Heart left ventricle (tissue), 16 donors: ENCODE data around the gene RPL27A. TPM values are rescaled to one million over a fixed set of nuclear protein-coding genes. Genes with fewer than 3 reads are reported as not detected.
A peak's percentile ranks its signal among the peaks of the same experiment; 100 is the strongest.

ENCODE experiments used
- ATAC-seq, 4 donors: fragments of 200-7000 bp; cut with Tn5 transposase; one replicate each; pipeline ENCODE4 v1.9.1; 2020 to 2022; ENCODE audit warnings: moderate library complexity in 4 of 4, mild to moderate bottlenecking in 3 of 4, moderate number of reproducible peaks in 1 of 4
- DNase-seq, 5 donors: peaks; one replicate each; pipeline ENCODE4 v3.0.0-alpha.2; 2020
- H3K27ac ChIP-seq, 12 donors: fragments of 200-600 bp; sonication (generic) in 4 of 12; one replicate each; pipeline versions ENCODE4 v1.5.0 to v1.8.0; 2016 to 2022; ENCODE audit warnings: mild to moderate bottlenecking in 2 of 12
- H3K27me3 ChIP-seq, 9 donors: fragments of 200-600 bp; sonication (generic) in 2 of 9; one replicate each; pipeline versions ENCODE4 v1.5.1 to v1.8.0; 2016 to 2022; ENCODE audit warnings: mild to moderate bottlenecking in 3 of 9
- H3K36me3 ChIP-seq, 9 donors: fragments of 200-600 bp; sonication (generic) in 2 of 9; one replicate each; pipeline versions ENCODE4 v1.5.0 to v1.8.0; 2018 to 2022; ENCODE audit warnings: mild to moderate bottlenecking in 2 of 9
- H3K4me1 ChIP-seq, 12 donors: fragments of 200-600 bp; sonication (generic) in 4 of 12; one replicate each; pipeline versions ENCODE4 v1.5.0 to v1.8.0; 2016 to 2022; ENCODE audit warnings: mild to moderate bottlenecking in 3 of 12
- H3K4me3 ChIP-seq, 12 donors: fragments of 200-600 bp; sonication (generic) in 4 of 12; one replicate each; pipeline versions ENCODE4 v1.5.0 to v1.8.0; 2017 to 2022; ENCODE audit warnings: mild to moderate bottlenecking in 9 of 12, moderate library complexity in 4 of 12
- H3K9me3 ChIP-seq, 12 donors: fragments of 200-600 bp; sonication (generic) in 4 of 12; one replicate each; pipeline versions ENCODE4 v1.5.0 to v1.8.0; 2016 to 2022; ENCODE audit warnings: mild to moderate bottlenecking in 1 of 12
- POLR2A ChIP-seq, 2 donors: fragments of 450-650 bp; IDR thresholded peaks; one replicate each; pipeline ENCODE4 v1.6.1; 2017; ENCODE audit warnings: antibody characterized with exemption in 2 of 2, mild to moderate bottlenecking in 2 of 2, moderate library complexity in 2 of 2
- WGBS, 4 donors: extraction: QIAGEN DNeasy Blood & Tissue Kit in 2 of 4; methylation state at CpG; one replicate each; pipeline versions ENCODE4 v1.1.5 to v1.1.7; 2013 to 2018; 5-methylcytosine and 5-hydroxymethylcytosine counted together
- intact Hi-C, 10 donors: fragments of 100-400 bp; cut with DNase I; formaldehyde crosslinking; loops; one replicate each; pipeline versions ENCODE4 v1.11.1 to v1.14.2; 2022
- polyA plus RNA-seq, 2 donors: library from polyadenylated mRNA; stranded (reverse); fragments of 200-250 nt; gene quantifications; one replicate each; pipeline ENCODE4 v1.2.3, GENCODE V29; 2013
- total RNA-seq, 9 donors: library from RNA; depleted of rRNA in 2 of 9; stranded (reverse); fragments of >200 nt in 2 of 9; fragmentation: NEBNext Ultra II Directional in 3 of 9; extraction: Animal tissue kit (Norgen Biotek cat#: 25700) in 3 of 9; gene quantifications; one replicate each; pipeline versions ENCODE4 v1.1.0 to v1.2.4, GENCODE V29; 2016 to 2023
- TF ChIP-seq, protein P1 (sequence below), 12 donors: fragments of 200-600 bp; sonication (generic) in 4 of 12; IDR thresholded peaks; one replicate each; pipeline versions ENCODE4 v1.5.0 to v1.8.0; 2018 to 2022; ENCODE audit warnings: antibody characterized with exemption in 12 of 12, mild to moderate bottlenecking in 5 of 12
- donor health status: ischemic (EF 13 %, LVEDD 7.1; RV severe dilation, severe dysfunction).
- donor health status: healthy with polysubstance abuse.
- donor health status: DM: no; HTN: yes; CAD: no.
- donor health status: DM: no; HTN: no; CAD: no.
- donor health status: ischemic (EF 25% LVEDD 6.9; RV normal size, moderate dysfunction).
- donor health status: ischemic (EF 25% LVEDD 5.7; RV mildly dilated, moderate dysfunction).
- donor health status: healthy.
- donor health status: DM: yes; HTN: yes; CAD: no.
- donor health status: ischemic (EF 35%, LVEDD 5.7; RV mildly dilated, moderate dysfunction).
- donor health status: nonischemic (EF 11% LVEDD 7.7; RV severe dilation, severe dysfunction).
- donor health status: DM: yes; HTN: yes; CAD: no.
- donor health status: PGD.
- donor health status: ischemic (EF 29% LVEDD 5.4; RV normal size, mild dysfunction).
- donor health status: nonischemic (EF 23%, LVEDD 6.1; RV moderate dilation, normal function).

Gene RPL27A
- total and polyA plus RNA-seq, 11 donors: 299 to 2,980 (median 471) TPM

DNA sequence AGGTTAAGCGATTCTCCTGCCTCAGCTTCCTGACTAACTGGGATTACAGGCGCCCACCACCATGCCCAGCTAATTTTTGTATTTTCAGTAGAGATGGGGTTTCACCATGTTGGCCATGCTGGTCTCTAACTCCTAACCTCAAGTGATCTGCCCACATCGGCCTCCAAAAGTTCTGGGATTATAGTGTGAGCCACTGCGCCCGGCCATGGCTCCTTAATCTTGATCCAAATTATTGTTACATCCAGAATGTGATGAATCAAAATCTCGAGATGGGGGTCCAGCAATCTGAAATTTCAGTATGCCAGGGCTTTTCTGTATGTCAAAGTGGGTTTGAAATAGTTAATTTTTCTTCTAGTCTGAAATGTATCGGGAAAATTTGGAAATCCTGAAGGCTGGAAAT lies 3.7 kb downstream of the RPL27A start:
- intact Hi-C loops: loop anchor here in 8 of 10 donors (5.0 to 10.0 kb wide), 9 partner anchors 126 to 278 kb away; partner anchors contain the start of genes TMEM9B (in 4 of the 8) and AKIP1 (in 1 of the 8)
- Histone ChIP-seq H3K27me3 (no peaks in the 10 kb centered on the region), H3K9me3 (no peaks in the 10 kb centered on the region), H3K27ac (no peak overlapping the region), H3K4me3 (no peak overlapping the region), H3K4me1 (peaks cover 0 to 54% (median 33%) of the 10 kb centered on the region in 12 donors), H3K36me3 (peaks cover 0 to 50% (median 38%) of the 10 kb centered on the region in 9 donors)
- ATAC-seq: no peak
- 87 to 92% (median 89%) methylated on average over 7 of the region's 7 CpGs for WGBS, 4 donors
- TF ChIP-seq, protein P1, sequence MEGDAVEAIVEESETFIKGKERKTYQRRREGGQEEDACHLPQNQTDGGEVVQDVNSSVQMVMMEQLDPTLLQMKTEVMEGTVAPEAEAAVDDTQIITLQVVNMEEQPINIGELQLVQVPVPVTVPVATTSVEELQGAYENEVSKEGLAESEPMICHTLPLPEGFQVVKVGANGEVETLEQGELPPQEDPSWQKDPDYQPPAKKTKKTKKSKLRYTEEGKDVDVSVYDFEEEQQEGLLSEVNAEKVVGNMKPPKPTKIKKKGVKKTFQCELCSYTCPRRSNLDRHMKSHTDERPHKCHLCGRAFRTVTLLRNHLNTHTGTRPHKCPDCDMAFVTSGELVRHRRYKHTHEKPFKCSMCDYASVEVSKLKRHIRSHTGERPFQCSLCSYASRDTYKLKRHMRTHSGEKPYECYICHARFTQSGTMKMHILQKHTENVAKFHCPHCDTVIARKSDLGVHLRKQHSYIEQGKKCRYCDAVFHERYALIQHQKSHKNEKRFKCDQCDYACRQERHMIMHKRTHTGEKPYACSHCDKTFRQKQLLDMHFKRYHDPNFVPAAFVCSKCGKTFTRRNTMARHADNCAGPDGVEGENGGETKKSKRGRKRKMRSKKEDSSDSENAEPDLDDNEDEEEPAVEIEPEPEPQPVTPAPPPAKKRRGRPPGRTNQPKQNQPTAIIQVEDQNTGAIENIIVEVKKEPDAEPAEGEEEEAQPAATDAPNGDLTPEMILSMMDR (IDR thresholded peaks at IDR 0.05): no peak
- TF ChIP-seq POLR2A (IDR thresholded peaks at IDR 0.05): no peak
- DNase-seq: no peak

DNA sequence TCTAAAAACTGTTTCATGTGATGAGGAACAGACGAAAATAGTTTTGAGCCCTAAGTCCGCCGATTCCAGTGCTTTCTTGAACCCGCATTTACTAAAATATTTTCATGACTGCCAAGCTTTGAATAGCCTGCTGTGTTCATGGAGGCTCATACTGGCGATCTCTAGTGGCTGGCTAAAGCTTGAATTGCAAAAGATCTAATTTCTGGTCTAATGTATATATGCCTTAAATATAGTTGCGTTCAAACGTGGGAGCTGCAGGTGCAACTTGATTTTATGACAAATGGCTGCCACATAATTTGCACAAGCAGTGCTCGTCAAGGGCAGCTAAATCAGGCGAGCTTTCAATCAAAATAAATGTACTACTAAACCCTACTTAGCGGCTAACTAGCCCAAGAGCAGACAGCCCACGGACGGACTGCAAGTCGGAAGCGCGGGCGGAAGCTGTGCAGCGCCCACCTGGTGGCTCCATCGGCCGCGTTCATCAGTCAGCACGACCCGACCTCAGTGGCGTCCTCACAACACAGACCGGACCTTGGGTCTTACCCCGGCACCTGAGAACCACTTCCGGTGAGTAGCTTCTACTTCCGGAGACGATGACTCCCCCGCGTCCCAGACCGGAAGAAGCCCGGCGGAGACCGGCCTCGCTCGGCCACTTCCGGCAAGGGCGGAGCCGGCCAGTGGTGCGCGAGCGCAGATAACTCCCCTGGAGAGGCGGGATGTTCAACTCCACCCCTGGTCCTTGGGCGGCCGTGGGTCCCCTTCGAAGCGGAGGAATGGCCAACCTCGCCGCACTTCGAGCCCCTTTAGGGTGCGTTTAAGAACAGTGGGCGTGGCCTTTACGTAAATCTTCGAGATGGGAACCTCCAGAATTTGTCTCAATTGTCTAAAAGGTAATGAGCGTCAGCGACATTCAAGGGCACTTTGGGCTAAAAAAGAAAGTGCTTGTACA lies 6.1 kb downstream of the RPL27A start:
- peak overlapping the region; percentile 45 to 96 (median 88) for H3K27ac ChIP-seq
- no peaks in the 10 kb centered on the region for H3K27me3 ChIP-seq
- intact Hi-C loops: loop anchor here in 8 of 10 donors (2.0 to 10.0 kb wide), 12 partner anchors 118 to 276 kb away; partner anchors contain the start of genes TMEM9B (in 4 of the 8) and AKIP1 (in 2 of the 8)
- peak in 1 of 2 donors; percentile 71 for TF ChIP-seq POLR2A (IDR thresholded peaks at IDR 0.05)
- TF ChIP-seq, protein P1 (IDR thresholded peaks at IDR 0.05): peak in 5 of 12 donors; percentile 17 to 53 (median 49)
- H3K9me3 ChIP-seq: no peaks in the 10 kb centered on the region
- peaks cover 0 to 73% (median 60%) of the 10 kb centered on the region in 9 donors for H3K36me3 ChIP-seq
- DNase-seq (peak; percentile 94 to 97 (median 96)), ATAC-seq (peak; percentile 97 to 99 (median 98))
- WGBS, 4 donors: 3 to 8% (median 5%) methylated on average over 30 to 56 of the region's 56 CpGs
- peak overlapping the region; percentile 38 to 75 (median 66) for H3K4me3 ChIP-seq
- peaks cover 0 to 44% (median 22%) of the 10 kb centered on the region in 12 donors for H3K4me1 ChIP-seq

DNA sequence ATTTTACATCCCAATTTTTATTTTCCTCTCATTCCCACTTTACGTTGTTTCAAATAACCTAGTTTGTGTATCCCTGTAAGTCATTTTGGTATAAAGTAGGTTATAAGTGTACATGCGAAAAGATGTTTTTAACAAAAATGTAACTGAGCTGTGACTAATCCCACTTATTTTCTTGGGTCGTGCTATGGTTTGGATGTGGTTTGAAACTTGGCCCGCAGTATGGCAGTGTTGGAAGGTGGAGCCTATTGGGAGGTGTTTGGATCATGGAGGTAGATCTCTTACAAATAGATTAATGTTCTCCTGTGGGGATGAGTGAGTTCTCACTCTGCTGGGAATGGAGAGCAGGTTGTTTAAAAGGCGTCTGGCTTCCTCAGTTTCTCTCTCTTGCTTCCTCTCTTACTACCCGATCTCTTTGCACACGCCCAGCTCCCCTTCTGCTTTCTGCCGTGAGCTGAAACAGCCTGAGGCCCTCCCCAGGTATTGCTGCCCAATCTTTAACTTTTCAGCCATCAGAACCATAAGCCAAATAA lies 7.2 kb downstream of the RPL27A start:
- Histone ChIP-seq H3K27me3 (no peaks in the 10 kb centered on the region), H3K4me1 (peaks cover 0 to 32% (median 12%) of the 10 kb centered on the region in 12 donors), H3K36me3 (peaks cover 0 to 74% (median 60%) of the 10 kb centered on the region in 9 donors), H3K9me3 (no peaks in the 10 kb centered on the region), H3K4me3 (peak overlapping the region in 3 of 12 donors; percentile 66 to 68 (median 67)), H3K27ac (peak overlapping the region in 1 of 12 donors; percentile 88)
- DNase-seq (no peak), ATAC-seq (no peak)
- WGBS, 4 donors: 91 to 95% (median 94%) methylated on average over 8 of the region's 8 CpGs
- intact Hi-C loops: loop anchor here in 9 of 10 donors (2.0 to 10.0 kb wide), 12 partner anchors 117 to 275 kb away; partner anchors contain the start of genes TMEM9B (in 4 of the 9) and AKIP1 (in 2 of the 9)
- TF ChIP-seq, protein P1 (IDR thresholded peaks at IDR 0.05): no peak
- no peak for TF ChIP-seq POLR2A (IDR thresholded peaks at IDR 0.05)
